Gastroesophageal sphincter (tissue), 3 donors: ENCODE results near the gene TNN.

Experiments used
- CTCF ChIP-seq, 4 experiments: fragments of 200-600 bp in 2 of 4; fragments of 450-650 bp in 2 of 4; sonication (generic) in 1 of 4; IDR thresholded peaks; one replicate each; pipeline ENCODE4 v1.5.1; 2017 to 2019; ENCODE audit warnings: antibody characterized with exemption in 4 of 4, mild to moderate bottlenecking in 2 of 4, moderate library complexity in 2 of 4
- EP300 ChIP-seq: sonication (generic); formaldehyde crosslinking; IDR thresholded peaks from one replicate; pipeline ENCODE4 v1.6.1; 2017; ENCODE audit warnings: antibody characterized with exemption, mild to moderate bottlenecking
- POLR2A ChIP-seq, 2 donors: fragments of 450-650 bp; IDR thresholded peaks; one replicate each; pipeline ENCODE4 v1.6.1; 2017; ENCODE audit warnings: antibody characterized with exemption in 2 of 2, mild to moderate bottlenecking in 2 of 2, moderate library complexity in 1 of 2
- POLR2AphosphoS5 ChIP-seq: sonication (generic); formaldehyde crosslinking; IDR thresholded peaks from one replicate; pipeline ENCODE4 v1.6.1; 2017; ENCODE audit warnings: antibody characterized with exemption

GRCh38 chr1:175127565-175127964 lies 59.9 kb downstream of the TNN start:
- TF ChIP-seq CTCF (IDR thresholded peaks at IDR 0.05) (no peak), EP300 (no peak), POLR2A (IDR thresholded peaks at IDR 0.05) (no peak), POLR2AphosphoS5 (no peak)
